GM21529 (cell line): ENCODE measurements around the gene GRK3.

ENCODE experiments used
- ATAC-seq: cut with Tn5 transposase; IDR thresholded peaks from one replicate; pipeline ENCODE4 v1.9.1; 2021; ENCODE audit not compliant: unreplicated experiment

The GRK3 gene

GRCh38 chr22:25750569-25751173, 186.2 kb downstream of the GRK3 start:
- ATAC-seq: no peak

DNA sequence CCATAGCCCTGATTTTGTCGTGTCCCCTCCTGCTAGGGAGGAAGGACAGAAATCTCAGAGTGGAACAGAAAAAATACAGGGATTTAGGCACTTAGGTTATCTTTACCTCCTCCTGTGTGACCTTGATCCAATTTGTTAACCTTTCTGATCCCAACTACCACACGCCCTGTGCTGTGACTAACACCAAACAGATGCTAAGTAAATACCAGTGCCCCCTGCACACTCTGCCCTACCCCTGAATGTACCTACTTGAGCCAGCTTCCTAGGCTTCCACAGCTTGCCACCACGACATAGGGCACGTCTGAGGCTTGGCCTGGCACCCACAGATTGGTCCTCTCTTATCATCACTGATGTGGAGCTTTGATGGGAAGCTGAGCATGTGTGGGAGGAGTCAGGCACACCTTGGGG, 186.7 kb downstream of the GRK3 start:
- ATAC-seq: no peak

- no peak for ATAC-seq
Observed at GRCh38 chr22:25752615-25753214, 188.2 kb downstream of the GRK3 start.

DNA sequence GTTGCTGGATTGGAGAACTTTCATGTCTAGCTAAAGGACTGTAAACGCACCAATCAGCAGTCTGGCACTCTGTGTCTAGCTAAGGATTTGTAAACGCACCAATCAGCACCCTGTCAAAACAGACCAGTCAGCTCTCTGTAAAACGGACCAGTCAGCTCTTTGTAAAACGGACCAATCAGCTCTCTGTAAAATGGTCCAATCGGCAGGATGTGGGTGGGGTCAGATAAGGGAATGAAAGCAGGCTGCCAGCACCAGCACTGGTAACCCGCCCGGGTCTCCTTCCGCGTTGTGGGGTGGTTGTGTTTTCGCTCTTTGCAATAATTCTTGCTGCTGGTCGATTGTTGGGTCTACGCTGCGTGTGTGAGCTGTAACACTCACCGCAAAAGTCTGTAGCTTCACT, 188.8 kb downstream of the GRK3 start:
- ATAC-seq: no peak

- ATAC-seq: no peak
Observed at GRCh38 chr22:25754527-25755202, 190.2 kb downstream of the GRK3 start.

- no peak for ATAC-seq
Observed at GRCh38 chr22:25757686-25758085, 193.2 kb downstream of the GRK3 start.

- no peak for ATAC-seq
Observed at GRCh38 chr22:25758316-25758715, 193.8 kb downstream of the GRK3 start.

- ATAC-seq: no peak
Observed at GRCh38 chr22:25759825-25760231, 195.4 kb downstream of the GRK3 start.

- ATAC-seq: no peak
Observed at GRCh38 chr22:25760294-25760693, 195.8 kb downstream of the GRK3 start.

DNA sequence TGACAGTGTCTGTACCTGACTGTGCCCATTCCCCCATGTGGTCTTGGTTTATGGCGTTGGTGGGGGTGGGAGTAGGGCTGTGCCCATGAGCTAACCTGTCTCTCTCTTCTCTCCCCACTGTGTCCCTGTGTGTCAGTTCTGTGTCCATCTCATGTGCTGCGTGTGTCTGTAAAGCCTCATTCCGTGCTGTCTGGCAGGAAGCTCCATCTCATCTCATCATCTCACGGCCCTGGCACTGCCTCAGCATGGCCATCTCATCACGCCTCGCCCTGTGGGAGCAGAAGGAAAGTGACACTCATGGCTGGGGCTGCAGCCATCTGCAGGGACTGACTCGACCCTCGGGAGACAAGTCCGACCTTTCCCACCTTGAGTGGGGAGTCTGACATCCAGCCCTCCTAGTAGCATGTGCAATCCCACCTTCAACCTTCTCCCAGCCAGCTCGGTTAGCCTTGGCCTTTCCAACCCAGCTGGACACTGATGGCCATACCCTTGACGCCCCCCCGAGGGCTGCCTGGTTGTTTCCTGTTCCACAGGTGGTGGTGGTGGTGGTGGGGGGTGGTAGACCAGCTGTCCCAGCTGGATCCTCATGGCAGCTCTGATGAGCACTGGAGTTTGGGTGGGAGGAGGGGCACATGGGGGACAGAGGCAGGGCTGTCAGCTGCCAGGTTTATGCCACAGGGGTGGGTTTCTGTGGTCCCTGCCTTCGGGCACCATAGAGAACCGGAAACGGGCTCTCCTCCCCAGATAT, 196.5 kb downstream of the GRK3 start:
- ATAC-seq: no peak

GRCh38 chr22:25762147-25762546, 197.7 kb downstream of the GRK3 start:
- no peak for ATAC-seq

- no peak for ATAC-seq
Observed at GRCh38 chr22:25763239-25763777, 198.8 kb downstream of the GRK3 start.

GRCh38 chr22:25764270-25765015, 200.0 kb downstream of the GRK3 start:
- no peak for ATAC-seq

DNA sequence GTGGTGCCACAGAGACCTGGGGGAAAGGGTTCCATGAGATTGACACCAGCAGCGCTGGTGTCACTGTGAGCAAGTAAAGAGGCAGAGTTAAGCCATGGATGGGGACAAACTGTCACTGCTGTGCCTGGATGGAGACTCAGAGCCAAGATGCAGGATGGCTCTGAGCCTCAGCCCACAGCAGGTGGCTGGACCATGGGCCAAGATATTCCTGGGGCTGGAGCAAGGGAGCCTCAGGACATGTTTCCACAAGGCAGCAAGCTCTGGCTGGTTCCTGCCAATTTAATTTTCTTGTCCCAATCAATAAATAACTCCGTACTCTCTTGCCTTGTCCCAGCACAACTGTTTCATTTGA, 200.5 kb downstream of the GRK3 start:
- ATAC-seq: no peak

DNA sequence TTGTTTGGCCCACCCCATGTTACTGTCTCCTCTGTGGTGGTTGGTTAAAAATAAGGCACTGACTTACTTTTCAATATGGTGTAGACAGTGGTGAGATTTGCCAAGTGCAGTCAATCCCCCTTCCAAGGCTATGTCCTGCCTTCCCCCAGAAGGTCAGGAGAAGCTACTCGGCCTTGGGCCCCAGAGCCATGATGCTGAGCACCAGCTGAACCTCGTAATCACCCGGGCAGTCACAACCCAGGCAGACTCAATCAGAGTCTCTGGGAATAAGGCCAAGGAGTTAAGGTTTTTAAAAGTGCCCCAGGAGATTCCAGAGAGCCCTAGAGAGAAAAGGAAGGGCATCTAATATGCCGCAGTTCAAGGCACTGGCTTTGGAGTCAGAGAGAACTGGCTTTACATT, 201.3 kb downstream of the GRK3 start:
- no peak for ATAC-seq

DNA sequence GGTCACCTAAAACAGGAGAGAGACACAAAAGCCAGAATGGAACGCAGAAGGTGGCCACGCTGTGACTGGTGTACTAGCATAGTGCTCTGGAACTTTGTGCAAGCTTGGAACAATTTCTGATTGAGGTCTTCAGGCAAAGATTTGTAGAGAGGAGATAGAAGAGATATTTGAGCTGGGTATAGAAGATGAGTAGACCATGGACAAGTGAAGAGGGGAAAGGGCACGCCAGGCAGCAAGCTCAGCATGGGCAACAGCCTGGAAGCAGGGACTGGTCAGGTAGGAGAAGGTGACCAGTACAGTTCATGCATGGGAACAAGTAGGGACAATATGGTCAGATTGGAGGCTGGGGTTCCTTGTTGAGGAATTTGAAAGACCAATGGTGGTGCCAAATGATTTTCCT, 201.9 kb downstream of the GRK3 start:
- no peak for ATAC-seq

DNA sequence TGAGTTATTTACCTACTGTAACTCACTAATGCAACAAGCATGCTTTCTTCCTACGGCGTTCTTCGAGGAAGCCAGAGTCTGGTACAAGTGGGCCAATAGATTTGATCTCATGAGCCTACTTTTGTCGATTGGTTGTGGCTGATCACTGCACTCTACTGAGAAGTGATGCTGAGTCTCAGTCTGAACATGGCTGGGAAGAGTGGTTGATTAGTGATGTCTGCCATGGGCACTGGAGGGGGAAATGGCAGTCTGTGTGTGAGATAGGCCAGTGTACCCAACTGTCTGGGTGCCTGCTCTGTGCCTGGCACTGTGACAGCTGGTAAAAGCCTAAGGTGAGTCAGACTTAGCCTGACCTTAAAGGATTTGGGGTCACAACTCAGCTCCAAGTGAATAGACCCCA, 205.9 kb downstream of the GRK3 start:
- no peak for ATAC-seq

- ATAC-seq: no peak
Observed at GRCh38 chr22:25772288-25772687, 207.8 kb downstream of the GRK3 start.

- ATAC-seq: no peak
Observed at GRCh38 chr22:25774575-25775026, 210.1 kb downstream of the GRK3 start.

- ATAC-seq: no peak
Observed at GRCh38 chr22:25775531-25775930, 211.1 kb downstream of the GRK3 start.

GRCh38 chr22:25777411-25777810, 212.9 kb downstream of the GRK3 start:
- ATAC-seq: no peak
